ENCODE data around the gene NEIL1. TPM values are rescaled to one million over a fixed set of nuclear protein-coding genes. Genes with fewer than 3 reads are reported as not detected.
"Not testable (repeated sequence)": the region's sequence is repeated elsewhere in the genome, so short reads cannot be mapped to it uniquely, and the experiment has no call there.

NEIL1 gene
- total RNA-seq, 2 donors from 2014 or later: 20.2 to 25.7 TPM

- H3K36me3 Mint-ChIP-seq (ENCODE audit: low read depth): no peaks in the 10 kb centered on the region
- Histone ChIP-seq H3K4me3 (ENCODE audit: low read length) (no peak overlapping the region), H3K9me3 (ENCODE audit: control insufficient read depth, low read length) (no peaks in the 10 kb centered on the region), H3K27me3 (ENCODE audit: control insufficient read depth, insufficient read depth, low read length, poor library complexity, severe bottlenecking) (no peaks in the 10 kb centered on the region), H3K36me3 (ENCODE audit: control insufficient read depth, insufficient read depth, low read length) (no peaks in the 10 kb centered on the region), H3K9ac (ENCODE audit: extremely low read depth, low read length, poor library complexity, severe bottlenecking) (no peak overlapping the region), H3K27ac (ENCODE audit: low read depth, low read length) (no peak overlapping the region), H3K4me1 (ENCODE audit: control insufficient read depth, insufficient read depth, low read length) (no peaks in the 10 kb centered on the region)
- DNase-seq: peak; percentile 2
- no peak for TF ChIP-seq CTCF (conservative IDR thresholded peaks at IDR 0.05)
- no peaks in the 10 kb centered on the region for H3K9me3 Mint-ChIP-seq
- H3K27ac Mint-ChIP-seq: no peak overlapping the region
- H3K27me3 Mint-ChIP-seq (ENCODE audit: insufficient read depth): peaks cover 14% of the 10 kb centered on the region
- no peak overlapping the region for H3K4me3 Mint-ChIP-seq
- no peaks in the 10 kb centered on the region for H3K4me1 Mint-ChIP-seq
Measured at GRCh38 chr15:75309711-75310110, 37.1 kb upstream of the NEIL1 start.

- H3K36me3 Mint-ChIP-seq (ENCODE audit: low read depth); H3K9ac ChIP-seq (ENCODE audit: extremely low read depth, low read length, poor library complexity, severe bottlenecking); H3K27me3 ChIP-seq (ENCODE audit: control insufficient read depth, insufficient read depth, low read length, poor library complexity, severe bottlenecking); H3K4me3 Mint-ChIP-seq; H3K4me1 ChIP-seq (ENCODE audit: control insufficient read depth, insufficient read depth, low read length); H3K4me1 Mint-ChIP-seq; H3K27ac Mint-ChIP-seq; H3K36me3 ChIP-seq (ENCODE audit: control insufficient read depth, insufficient read depth, low read length); H3K27ac ChIP-seq (ENCODE audit: low read depth, low read length); H3K4me3 ChIP-seq (ENCODE audit: low read length); H3K9me3 ChIP-seq (ENCODE audit: control insufficient read depth, low read length); H3K9me3 Mint-ChIP-seq: not testable (repeated sequence)
- peaks cover 14% of the 10 kb centered on the region for H3K27me3 Mint-ChIP-seq (ENCODE audit: insufficient read depth)
- WGBS, 2 experiments (ENCODE audit: insufficient coverage in 1 of 2, insufficient read length in 1 of 2): 88 to 95% methylated on average over 1 of the region's 1 CpG
- peak; percentile 5 for DNase-seq
Measured at GRCh38 chr15:75312548-75312947, 34.3 kb upstream of the NEIL1 start.

- H3K4me3 Mint-ChIP-seq: no peak overlapping the region
- H3K4me3 ChIP-seq (ENCODE audit: low read length): no peak overlapping the region
- no peaks in the 10 kb centered on the region for H3K9me3 Mint-ChIP-seq
- 89 to 92% methylated on average over 7 to 13 of the region's 13 CpGs for WGBS, 2 experiments (ENCODE audit: insufficient coverage in 1 of 2, insufficient read length in 1 of 2)
- H3K36me3 Mint-ChIP-seq (ENCODE audit: low read depth): no peaks in the 10 kb centered on the region
- peaks cover 12% of the 10 kb centered on the region for H3K27me3 Mint-ChIP-seq (ENCODE audit: insufficient read depth)
- no peaks in the 10 kb centered on the region for H3K9me3 ChIP-seq (ENCODE audit: control insufficient read depth, low read length)
- H3K27me3 ChIP-seq (ENCODE audit: control insufficient read depth, insufficient read depth, low read length, poor library complexity, severe bottlenecking): no peaks in the 10 kb centered on the region
- H3K4me1 Mint-ChIP-seq: no peaks in the 10 kb centered on the region
- no peak overlapping the region for H3K27ac Mint-ChIP-seq
- no peaks in the 10 kb centered on the region for H3K36me3 ChIP-seq (ENCODE audit: control insufficient read depth, insufficient read depth, low read length)
- no peak overlapping the region for H3K9ac ChIP-seq (ENCODE audit: extremely low read depth, low read length, poor library complexity, severe bottlenecking)
- TF ChIP-seq CTCF (conservative IDR thresholded peaks at IDR 0.05): no peak
- DNase-seq: peak; percentile 19
- no peak overlapping the region for H3K27ac ChIP-seq (ENCODE audit: low read depth, low read length)
- H3K4me1 ChIP-seq (ENCODE audit: control insufficient read depth, insufficient read depth, low read length): no peaks in the 10 kb centered on the region
Measured at GRCh38 chr15:75313116-75313845, 33.6 kb upstream of the NEIL1 start.

Data from endodermal cell (in vitro differentiated cells).